Activated CD8-positive, alpha-beta memory T cell treated with anti-CD3 and anti-CD28 coated beads for 4 hours (primary cell): ENCODE measurements around the gene KLHL11.

Experiments
- DNase-seq, 2 donors: peaks; one replicate each; pipeline ENCODE4 v3.0.0-alpha.2; 2020; ENCODE audit warnings: low read depth in 2 of 2

Gene KLHL11

DNA sequence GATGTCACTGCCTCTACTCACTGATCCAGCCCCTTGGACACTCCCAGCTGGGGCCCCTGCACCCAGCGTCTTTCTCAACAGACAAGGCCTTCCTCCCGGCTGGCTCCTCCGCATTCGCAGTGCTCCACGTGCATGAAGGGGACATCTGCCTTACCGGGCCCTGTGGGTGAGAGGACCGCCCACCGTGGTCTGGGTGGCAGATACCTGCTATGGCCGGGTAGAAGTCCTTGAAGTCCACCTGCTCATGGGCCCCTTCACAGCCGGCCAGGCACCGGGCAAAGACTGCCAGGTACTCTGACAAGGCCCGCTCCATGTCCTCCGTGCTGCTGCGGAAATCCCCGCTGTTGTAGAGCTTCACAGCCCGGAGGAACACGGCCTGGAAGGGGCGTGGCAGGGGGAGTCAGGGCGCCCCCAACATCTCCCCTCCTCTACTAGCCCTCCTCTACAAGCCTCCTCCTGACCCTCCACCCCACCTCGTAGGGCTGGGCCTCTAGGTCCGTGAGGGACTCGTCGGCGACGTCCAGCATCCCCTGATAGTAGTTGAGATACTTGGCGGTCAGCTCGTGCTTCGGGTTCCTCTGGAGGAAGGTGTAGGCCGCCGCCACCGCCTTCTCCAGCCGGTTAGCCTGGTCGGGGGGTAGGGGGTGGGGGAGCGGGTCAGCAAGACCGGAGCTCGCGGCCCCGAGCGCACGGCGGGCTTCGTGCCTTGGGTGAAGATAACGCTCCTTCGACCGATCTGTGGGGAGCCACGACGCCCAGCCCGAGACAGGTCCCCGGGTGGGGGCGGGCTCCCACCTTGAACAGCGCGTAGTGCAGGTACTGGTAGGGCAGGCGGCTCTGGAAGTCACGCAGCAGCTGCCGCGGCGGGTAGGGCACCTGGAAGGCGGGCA is 54.3 kb downstream of the KLHL11 start:
- DNase-seq = no peak

GRCh38 chr17:41806685-41807445 is 58.4 kb downstream of the KLHL11 start:
- DNase-seq = no peak
